Adrenal gland (tissue), 12 donors: Measurements from ENCODE around the gene RNU5B-1. TPM values are rescaled to one million over a fixed set of nuclear protein-coding genes. Genes with fewer than 3 reads are reported as not detected.

Experiments
- DNase-seq, 7 donors: peaks; one replicate each; pipeline ENCODE4 v3.0.0-alpha.2; 2019 to 2020
- H3K27ac ChIP-seq, 5 donors: fragments of 200-600 bp; sonication (generic) in 4 of 5; 1 replicate in 3 of 5; 2 replicates in 2 of 5; pipeline versions ENCODE4 v1.5.1 to v1.8.0; 2016 to 2020; ENCODE audit warnings: mild to moderate bottlenecking in 1 of 5
- H3K27me3 ChIP-seq: fragments of 200-600 bp; 2 replicates; pipeline ENCODE4 v1.8.0; 2021
- H3K36me3 ChIP-seq, 2 donors: fragments of 200-600 bp; replicated peaks in 1 of 2; 1 replicate in 1 of 2; 2 replicates in 1 of 2; pipeline versions ENCODE4 v1.5.1 to v1.8.0; 2018 to 2022
- H3K4me1 ChIP-seq, 2 donors: fragments of 200-600 bp; replicated peaks in 1 of 2; 1 replicate in 1 of 2; 2 replicates in 1 of 2; pipeline versions ENCODE4 v1.5.1 to v1.8.0; 2018 to 2021
- H3K4me3 ChIP-seq, 4 donors: fragments of 200-600 bp; sonication (generic) in 3 of 4; one replicate each; pipeline ENCODE4 v1.5.1; 2016 to 2018
- H3K9me3 ChIP-seq, 3 donors: fragments of 200-600 bp; sonication (generic) in 1 of 3; replicated peaks in 1 of 3; 1 replicate in 2 of 3; 2 replicates in 1 of 3; pipeline versions ENCODE4 v1.5.1 to v1.8.0; 2016 to 2021
- POLR2A ChIP-seq, 2 donors: fragments of 450-650 bp; IDR thresholded peaks; one replicate each; pipeline ENCODE4 v1.6.1; 2017; ENCODE audit warnings: antibody characterized with exemption in 2 of 2, mild to moderate bottlenecking in 2 of 2, moderate library complexity in 1 of 2
- WGBS, 4 donors: extraction: QIAGEN DNeasy Blood & Tissue Kit in 2 of 4; methylation state at CpG; one replicate each; pipeline versions ENCODE4 v1.1.5 to v1.1.7; 2013 to 2017; 5-methylcytosine and 5-hydroxymethylcytosine counted together
- intact Hi-C, 2 donors: fragments of 100-400 bp; cut with DNase I; formaldehyde crosslinking; loops; one replicate each; pipeline versions ENCODE4 v1.14.1 to v1.15.0; 2022 to 2023
- polyA plus RNA-seq, 3 donors: library from polyadenylated mRNA; stranded (reverse); fragments of 200-250 nt in 2 of 3; fragments of 350-450 nt in 1 of 3; fragmentation: Illumina TruSeq in 1 of 3; extraction: RNeasy Lipid Tissue Mini Kit (QIAGEN cat#74804) in 1 of 3; gene quantifications; one replicate each; pipeline ENCODE4 v1.2.3, GENCODE V29; 2013 to 2014
- total RNA-seq, 9 donors: library from RNA; depleted of rRNA in 4 of 9; stranded (reverse); fragments of >200 nt in 4 of 9; fragments of 120-200 nt in 1 of 9; fragmentation: NEBNext Ultra II Directional in 1 of 9; extraction: Animal tissue kit (Norgen Biotek cat#: 25700) in 1 of 9; gene quantifications; one replicate each; pipeline versions ENCODE4 v1.1.0 to v1.2.4, GENCODE V29; 2013 to 2023
- TF ChIP-seq, protein P1 (sequence below), 6 experiments: fragments of 450-650 bp in 4 of 6; fragments of 200-600 bp in 2 of 6; sonication (generic) in 1 of 6; IDR thresholded peaks; 1 replicate in 5 of 6; 2 replicates in 1 of 6; pipeline versions ENCODE4 v1.5.1 to v1.8.0; 2016 to 2021; ENCODE audit warnings: antibody characterized with exemption in 6 of 6, mild to moderate bottlenecking in 2 of 6, moderate library complexity in 1 of 6
- donor health status: healthy with polysubstance abuse.
- donor health status: Bipolar disorder and iron deficiency.
- donor health status: DM: yes; HTN: yes; CAD: no.
- donor health status: DM: no; HTN: no; CAD: no.
- donor health status: DM: no; HTN: no; CAD: no.
- donor health status: DM: yes; HTN: yes; CAD: no.

Gene RNU5B-1
- total and polyA plus RNA-seq, 12 donors = 27.3 to 1,349 (median 29.8) TPM; not detected in 9

DNA sequence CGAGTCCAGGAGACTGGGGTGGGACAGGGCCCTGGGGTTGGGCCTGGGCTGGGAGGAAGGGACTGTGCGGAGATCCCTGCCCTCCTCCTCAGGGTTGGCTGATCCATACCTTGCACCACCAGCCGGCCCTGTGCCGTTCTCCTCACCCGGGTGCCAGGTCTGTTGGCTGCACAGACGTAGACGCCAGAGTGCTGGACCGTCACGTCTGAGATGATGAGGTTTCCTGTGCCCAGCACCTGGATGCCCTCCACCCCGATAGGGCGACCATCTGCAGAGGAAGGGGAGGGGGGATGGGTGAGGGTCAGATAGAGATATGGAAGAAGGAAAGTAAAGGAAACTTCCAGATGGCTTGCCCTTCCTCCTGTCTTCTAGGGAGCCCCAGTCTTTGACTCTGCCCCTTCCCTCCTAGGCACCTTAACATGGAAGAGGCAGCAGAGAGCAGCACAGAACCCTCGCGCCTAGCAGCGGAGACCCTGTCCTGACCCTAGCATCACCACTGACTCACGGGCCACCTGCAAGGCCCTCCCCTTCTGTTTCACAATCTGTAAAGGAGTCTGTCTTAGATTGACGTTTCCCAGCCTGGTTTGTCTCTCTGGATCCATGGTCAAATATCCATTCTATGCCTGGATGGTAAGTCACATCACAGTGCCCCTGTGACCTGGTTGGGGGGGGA lies 28.8 kb downstream of the RNU5B-1 start:
- Histone ChIP-seq H3K36me3 (no peaks in the 10 kb centered on the region), H3K4me1 (no peaks in the 10 kb centered on the region), H3K9me3 (no peaks in the 10 kb centered on the region), H3K4me3 (no peak overlapping the region), H3K27me3 (no peaks in the 10 kb centered on the region), H3K27ac (no peak overlapping the region)
- DNase-seq = no peak
- TF ChIP-seq POLR2A (IDR thresholded peaks at IDR 0.05) = no peak
- TF ChIP-seq, protein P1, sequence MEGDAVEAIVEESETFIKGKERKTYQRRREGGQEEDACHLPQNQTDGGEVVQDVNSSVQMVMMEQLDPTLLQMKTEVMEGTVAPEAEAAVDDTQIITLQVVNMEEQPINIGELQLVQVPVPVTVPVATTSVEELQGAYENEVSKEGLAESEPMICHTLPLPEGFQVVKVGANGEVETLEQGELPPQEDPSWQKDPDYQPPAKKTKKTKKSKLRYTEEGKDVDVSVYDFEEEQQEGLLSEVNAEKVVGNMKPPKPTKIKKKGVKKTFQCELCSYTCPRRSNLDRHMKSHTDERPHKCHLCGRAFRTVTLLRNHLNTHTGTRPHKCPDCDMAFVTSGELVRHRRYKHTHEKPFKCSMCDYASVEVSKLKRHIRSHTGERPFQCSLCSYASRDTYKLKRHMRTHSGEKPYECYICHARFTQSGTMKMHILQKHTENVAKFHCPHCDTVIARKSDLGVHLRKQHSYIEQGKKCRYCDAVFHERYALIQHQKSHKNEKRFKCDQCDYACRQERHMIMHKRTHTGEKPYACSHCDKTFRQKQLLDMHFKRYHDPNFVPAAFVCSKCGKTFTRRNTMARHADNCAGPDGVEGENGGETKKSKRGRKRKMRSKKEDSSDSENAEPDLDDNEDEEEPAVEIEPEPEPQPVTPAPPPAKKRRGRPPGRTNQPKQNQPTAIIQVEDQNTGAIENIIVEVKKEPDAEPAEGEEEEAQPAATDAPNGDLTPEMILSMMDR (IDR thresholded peaks at IDR 0.05) = no peak
- intact Hi-C loops = no loop called here
- 64 to 89% (median 80%) methylated on average over 12 to 16 of the region's 16 CpGs for WGBS, 4 donors

DNA sequence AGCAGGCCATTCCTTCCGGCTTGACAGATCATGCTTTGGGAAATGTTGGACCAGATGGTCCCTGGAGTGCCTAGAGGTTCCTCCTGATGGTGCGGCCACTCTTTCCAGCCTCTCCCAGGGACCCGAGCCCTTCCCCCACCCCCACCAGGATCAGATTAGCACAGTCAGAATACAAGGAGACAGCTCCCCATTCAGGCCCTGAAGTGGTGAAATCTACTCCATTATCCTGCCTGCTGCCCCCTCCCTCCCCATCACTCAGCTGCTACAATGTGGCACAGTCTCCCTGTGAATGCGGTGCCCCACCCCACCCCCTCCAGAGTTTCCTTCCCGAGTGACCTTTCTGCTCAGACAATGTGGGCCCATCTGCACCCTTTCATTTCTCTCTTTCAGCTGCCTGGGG lies 29.4 kb downstream of the RNU5B-1 start:
- H3K4me3 ChIP-seq = no peak overlapping the region
- H3K4me1 ChIP-seq = no peaks in the 10 kb centered on the region
- 73 to 83% (median 75%) methylated on average over 3 to 5 of the region's 5 CpGs for WGBS, 4 donors
- H3K9me3 ChIP-seq = no peaks in the 10 kb centered on the region
- DNase-seq = no peak
- H3K36me3 ChIP-seq = no peaks in the 10 kb centered on the region
- intact Hi-C loops = no loop called here
- no peak for TF ChIP-seq POLR2A (IDR thresholded peaks at IDR 0.05)
- TF ChIP-seq, protein P1 (IDR thresholded peaks at IDR 0.05) = no peak
- H3K27me3 ChIP-seq = no peaks in the 10 kb centered on the region
- H3K27ac ChIP-seq = no peak overlapping the region

DNA sequence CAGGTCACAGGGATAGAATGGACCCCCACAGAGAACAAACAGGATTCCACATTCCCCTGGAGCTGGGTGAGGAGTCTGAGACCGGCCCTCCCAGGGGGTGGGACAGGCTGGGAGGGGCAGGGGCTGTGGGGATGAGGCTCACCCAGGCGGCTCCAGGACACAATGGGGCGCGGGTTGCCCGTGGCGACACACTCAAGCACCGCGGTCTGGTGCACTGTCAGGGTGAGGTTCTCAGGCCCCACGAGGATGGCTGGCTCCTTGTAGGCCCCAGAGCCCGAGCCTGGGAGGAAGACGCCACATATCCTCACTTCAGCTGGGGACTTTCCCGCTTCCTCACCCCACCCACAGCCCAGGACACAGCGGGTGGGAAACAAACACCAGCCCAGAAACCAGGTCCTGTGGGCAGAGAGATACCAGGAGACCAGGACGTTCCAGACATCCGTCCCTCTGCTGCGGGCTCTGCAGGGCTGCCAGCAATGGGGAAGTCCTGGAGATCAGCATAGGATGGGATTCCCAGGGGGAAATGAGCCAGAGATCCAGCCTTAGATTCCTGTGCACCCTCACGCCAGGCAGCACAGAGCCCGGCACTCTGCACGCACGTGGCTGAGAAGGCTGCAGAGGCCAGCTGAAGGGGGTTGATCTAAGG lies 30.2 kb downstream of the RNU5B-1 start:
- intact Hi-C loops = no loop called here
- Histone ChIP-seq H3K36me3 (no peaks in the 10 kb centered on the region), H3K27ac (no peak overlapping the region), H3K27me3 (no peaks in the 10 kb centered on the region), H3K4me1 (no peaks in the 10 kb centered on the region), H3K4me3 (no peak overlapping the region), H3K9me3 (no peaks in the 10 kb centered on the region)
- TF ChIP-seq, protein P1 (IDR thresholded peaks at IDR 0.05) = no peak
- TF ChIP-seq POLR2A (IDR thresholded peaks at IDR 0.05) = no peak
- no peak for DNase-seq
- WGBS, 4 donors = 73 to 89% (median 75%) methylated on average over 3 to 20 of the region's 20 CpGs

DNA sequence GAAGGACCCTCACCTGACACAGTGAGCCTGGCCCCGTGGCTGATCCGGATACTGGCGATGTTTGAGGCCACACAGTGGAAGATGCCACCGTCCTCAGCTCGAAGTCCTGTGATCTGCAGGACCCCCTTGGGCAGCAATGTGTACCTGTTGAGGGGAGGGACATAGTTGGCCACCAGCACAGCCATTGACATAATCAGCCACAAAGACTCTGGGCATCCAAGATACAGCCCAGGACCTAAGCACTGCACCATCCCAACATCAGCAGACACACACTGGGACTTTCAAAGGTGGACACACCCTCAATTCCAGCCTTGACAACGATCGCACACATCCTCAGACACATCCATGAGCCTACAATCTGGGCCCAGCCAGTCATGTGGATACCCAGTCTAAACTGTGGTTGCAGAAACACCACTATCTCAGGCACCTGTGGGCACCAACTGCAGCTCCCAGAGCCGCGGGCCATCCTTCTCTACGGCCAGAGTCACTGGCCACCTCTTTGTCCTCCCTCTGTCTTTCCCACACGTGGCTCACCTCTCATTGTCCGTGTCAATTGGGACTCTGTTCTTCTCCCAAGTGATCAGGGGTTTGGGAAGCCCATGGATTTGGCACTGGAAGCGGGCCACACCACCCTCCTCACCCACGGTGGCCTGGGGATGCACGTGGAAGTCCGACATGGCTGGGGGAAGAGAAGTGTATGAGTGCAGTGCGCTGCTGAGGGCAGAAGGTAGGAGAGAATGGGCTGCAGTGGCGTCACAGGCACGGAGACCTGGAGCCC lies 31.0 kb downstream of the RNU5B-1 start:
- intact Hi-C loops = no loop called here
- no peak for TF ChIP-seq POLR2A (IDR thresholded peaks at IDR 0.05)
- TF ChIP-seq, protein P1 (IDR thresholded peaks at IDR 0.05) = no peak

More for the DNA sequence above, 31.0 kb downstream of the RNU5B-1 start:
- no peak for DNase-seq
- H3K9me3 ChIP-seq = no peaks in the 10 kb centered on the region
- H3K27ac ChIP-seq = no peak overlapping the region
- no peaks in the 10 kb centered on the region for H3K36me3 ChIP-seq
- 82 to 90% (median 86%) methylated on average over 17 to 19 of the region's 19 CpGs for WGBS, 4 donors
- H3K4me1 ChIP-seq = no peaks in the 10 kb centered on the region
- no peaks in the 10 kb centered on the region for H3K27me3 ChIP-seq
- H3K4me3 ChIP-seq = no peak overlapping the region
